HFFc6 (cell line): Measurements from ENCODE around the gene IKZF3. TPM values are rescaled to one million over a fixed set of nuclear protein-coding genes. Genes with fewer than 3 reads are reported as not detected.
"Not testable (repeated sequence)": the region's sequence is repeated elsewhere in the genome, so short reads cannot be mapped to it uniquely, and the experiment has no call there.

Source experiments
- DNase-seq: peaks from one replicate; pipeline ENCODE4 v3.0.0-alpha.2; 2018
- H3K27ac Mint-ChIP-seq: 2 replicates; pipeline ENCODE4 v1.8.0; 2020; ENCODE audit warnings: mild to moderate bottlenecking, mixed read lengths
- H3K27me3 Mint-ChIP-seq: 2 replicates; pipeline ENCODE4 v1.8.0; 2021; ENCODE audit warnings: mild to moderate bottlenecking, moderate library complexity, mixed read lengths; ENCODE audit not compliant: insufficient read depth
- H3K36me3 Mint-ChIP-seq: 2 replicates; pipeline ENCODE4 v1.8.0; 2021; ENCODE audit warnings: low read depth, mixed read lengths
- H3K4me1 Mint-ChIP-seq: 2 replicates; pipeline ENCODE4 v1.8.0; 2020; ENCODE audit warnings: low read depth, mixed read lengths
- H3K4me3 Mint-ChIP-seq: 2 replicates; pipeline ENCODE4 v1.8.0; 2020; ENCODE audit warnings: mild to moderate bottlenecking, moderate library complexity, mixed read lengths
- H3K9me3 Mint-ChIP-seq: 2 replicates; pipeline ENCODE4 v1.8.0; 2020; ENCODE audit warnings: mild to moderate bottlenecking, mixed read lengths
- total RNA-seq, 6 experiments: library from RNA; stranded (reverse); fragmentation: NEBNext Ultra II Directional; extraction: Animal tissue kit (Norgen Biotek cat#: 25700); gene quantifications; 2 replicates in 1 of 6; 3 replicates in 5 of 6; pipeline ENCODE4 v1.2.3, GENCODE V29; 2021
- TF ChIP-seq, protein P1 (sequence below): fragments of 200-600 bp; sonication (generic); IDR thresholded peaks from 2 replicates; pipeline ENCODE4 v1.5.0; 2021; ENCODE audit warnings: antibody characterized with exemption, mild to moderate bottlenecking

IKZF3 gene
- total RNA-seq, 6 experiments from 2014 or later = not detected

- Mint-ChIP-seq H3K36me3 (peaks cover 16% of the 10 kb centered on the region; the same call in 1 of the 2 replicates), H3K27ac (peak overlapping the region; percentile 87)
Measured at GRCh38 chr17:39729280-39729851, 134.7 kb downstream of the IKZF3 start.

DNA sequence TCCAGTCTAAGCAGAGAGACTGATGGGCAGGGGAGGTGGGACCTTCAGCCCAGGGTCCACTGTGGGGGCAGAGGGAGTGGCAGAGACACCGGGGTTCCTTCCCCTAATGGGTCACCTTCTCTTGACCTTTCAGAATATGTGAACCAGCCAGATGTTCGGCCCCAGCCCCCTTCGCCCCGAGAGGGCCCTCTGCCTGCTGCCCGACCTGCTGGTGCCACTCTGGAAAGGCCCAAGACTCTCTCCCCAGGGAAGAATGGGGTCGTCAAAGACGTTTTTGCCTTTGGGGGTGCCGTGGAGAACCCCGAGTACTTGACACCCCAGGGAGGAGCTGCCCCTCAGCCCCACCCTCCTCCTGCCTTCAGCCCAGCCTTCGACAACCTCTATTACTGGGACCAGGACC is 136.6 kb downstream of the IKZF3 start:
- no peak overlapping the region for H3K4me3 Mint-ChIP-seq
- peaks cover 25% of the 10 kb centered on the region; the same call in 1 of the 2 replicates for H3K36me3 Mint-ChIP-seq
- TF ChIP-seq, protein P1, sequence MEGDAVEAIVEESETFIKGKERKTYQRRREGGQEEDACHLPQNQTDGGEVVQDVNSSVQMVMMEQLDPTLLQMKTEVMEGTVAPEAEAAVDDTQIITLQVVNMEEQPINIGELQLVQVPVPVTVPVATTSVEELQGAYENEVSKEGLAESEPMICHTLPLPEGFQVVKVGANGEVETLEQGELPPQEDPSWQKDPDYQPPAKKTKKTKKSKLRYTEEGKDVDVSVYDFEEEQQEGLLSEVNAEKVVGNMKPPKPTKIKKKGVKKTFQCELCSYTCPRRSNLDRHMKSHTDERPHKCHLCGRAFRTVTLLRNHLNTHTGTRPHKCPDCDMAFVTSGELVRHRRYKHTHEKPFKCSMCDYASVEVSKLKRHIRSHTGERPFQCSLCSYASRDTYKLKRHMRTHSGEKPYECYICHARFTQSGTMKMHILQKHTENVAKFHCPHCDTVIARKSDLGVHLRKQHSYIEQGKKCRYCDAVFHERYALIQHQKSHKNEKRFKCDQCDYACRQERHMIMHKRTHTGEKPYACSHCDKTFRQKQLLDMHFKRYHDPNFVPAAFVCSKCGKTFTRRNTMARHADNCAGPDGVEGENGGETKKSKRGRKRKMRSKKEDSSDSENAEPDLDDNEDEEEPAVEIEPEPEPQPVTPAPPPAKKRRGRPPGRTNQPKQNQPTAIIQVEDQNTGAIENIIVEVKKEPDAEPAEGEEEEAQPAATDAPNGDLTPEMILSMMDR = no peak
- H3K9me3 Mint-ChIP-seq = no peaks in the 10 kb centered on the region
- H3K27me3 Mint-ChIP-seq = peaks cover 6% of the 10 kb centered on the region
- H3K27ac Mint-ChIP-seq = no peak overlapping the region
- no peak for DNase-seq
- peaks cover 9% of the 10 kb centered on the region for H3K4me1 Mint-ChIP-seq

More at GRCh38 chr17:39729280-39729851, 134.7 kb downstream of the IKZF3 start:
- Mint-ChIP-seq H3K9me3 (no peaks in the 10 kb centered on the region), H3K27me3 (peaks cover 6% of the 10 kb centered on the region), H3K4me1 (peaks cover 9% of the 10 kb centered on the region), H3K4me3 (peak overlapping the region; percentile 93)
- DNase-seq = peak; percentile 8
- TF ChIP-seq, protein P1 = no peak

GRCh38 chr17:39726617-39727016 is 137.5 kb downstream of the IKZF3 start:
- H3K27me3 Mint-ChIP-seq = peaks cover 3% of the 10 kb centered on the region
- peaks cover 25% of the 10 kb centered on the region; the same call in 1 of the 2 replicates for H3K36me3 Mint-ChIP-seq
- H3K4me1 Mint-ChIP-seq = peaks cover 9% of the 10 kb centered on the region
- no peaks in the 10 kb centered on the region for H3K9me3 Mint-ChIP-seq
- H3K4me3 Mint-ChIP-seq = no peak overlapping the region
- DNase-seq = no peak
- TF ChIP-seq, protein P1 = no peak
- H3K27ac Mint-ChIP-seq = no peak overlapping the region

DNA sequence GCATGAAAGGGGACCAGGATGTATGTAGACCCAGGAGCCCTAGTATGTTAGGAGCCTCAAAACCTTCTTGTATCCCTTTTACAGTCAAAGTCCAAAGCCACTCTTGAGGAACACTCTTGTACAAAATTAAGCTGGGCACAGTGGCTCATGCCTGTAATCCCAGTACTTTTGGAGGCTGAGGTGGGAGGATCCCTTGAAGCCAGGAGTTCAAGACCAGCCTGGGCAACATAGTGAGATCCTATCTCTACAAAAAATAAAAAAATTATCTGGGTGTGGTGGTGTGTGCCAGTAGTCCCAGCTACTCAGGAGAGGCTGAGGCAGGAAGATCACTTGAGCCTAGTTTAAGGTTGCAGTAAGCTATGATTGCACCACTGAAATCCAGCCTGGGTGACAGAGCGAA is 138.2 kb downstream of the IKZF3 start:
- not testable (repeated sequence) for H3K4me3 Mint-ChIP-seq, H3K27me3 Mint-ChIP-seq, H3K9me3 Mint-ChIP-seq, H3K4me1 Mint-ChIP-seq, H3K27ac Mint-ChIP-seq, DNase-seq
- H3K36me3 Mint-ChIP-seq = peaks cover 25% of the 10 kb centered on the region; the same call in 1 of the 2 replicates

GRCh38 chr17:39724731-39725130 is 139.4 kb downstream of the IKZF3 start:
- Mint-ChIP-seq H3K9me3 (no peaks in the 10 kb centered on the region), H3K4me1 (peaks cover 6% of the 10 kb centered on the region), H3K27me3 (peaks cover 5% of the 10 kb centered on the region), H3K27ac (no peak overlapping the region), H3K36me3 (peaks cover 25% of the 10 kb centered on the region; the same call in 1 of the 2 replicates), H3K4me3 (no peak overlapping the region)
- DNase-seq = no peak
- TF ChIP-seq, protein P1 = no peak

DNA sequence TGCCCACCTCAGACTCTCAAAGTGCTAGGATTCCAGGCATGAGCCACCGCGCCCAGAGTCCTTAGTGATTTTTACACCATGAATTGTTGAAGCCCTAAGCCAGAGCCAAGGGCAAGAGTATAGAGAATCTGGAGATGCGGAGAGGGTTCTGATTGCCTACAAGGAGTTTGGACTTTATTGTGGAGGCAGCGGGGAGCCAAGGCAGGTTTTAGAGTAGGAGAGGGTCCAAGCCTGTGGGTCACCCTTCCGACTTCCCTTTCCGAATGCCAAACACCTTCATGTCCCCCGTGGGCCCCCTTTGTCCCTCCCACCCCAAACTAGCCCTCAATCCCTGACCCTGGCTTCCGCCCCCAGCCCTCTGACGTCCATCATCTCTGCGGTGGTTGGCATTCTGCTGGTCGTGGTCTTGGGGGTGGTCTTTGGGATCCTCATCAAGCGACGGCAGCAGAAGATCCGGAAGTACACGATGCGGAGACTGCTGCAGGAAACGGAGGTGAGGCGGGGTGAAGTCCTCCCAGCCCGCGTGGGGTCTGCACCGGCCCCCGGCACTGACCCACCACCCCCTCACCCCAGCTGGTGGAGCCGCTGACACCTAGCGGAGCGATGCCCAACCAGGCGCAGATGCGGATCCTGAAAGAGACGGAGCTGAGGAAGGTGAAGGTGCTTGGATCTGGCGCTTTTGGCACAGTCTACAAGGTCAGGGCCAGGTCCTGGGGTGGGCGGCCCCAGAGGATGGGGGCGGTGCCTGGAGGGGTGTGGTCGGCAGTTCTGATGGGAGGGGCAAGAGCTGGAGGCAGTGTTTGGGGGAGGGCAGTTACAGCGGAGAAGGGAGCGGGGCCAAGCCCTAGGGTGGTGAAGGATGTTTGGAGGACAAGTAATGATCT is 140.9 kb downstream of the IKZF3 start:
- Mint-ChIP-seq H3K27ac (no peak overlapping the region), H3K9me3 (no peaks in the 10 kb centered on the region), H3K27me3 (peaks cover 7% of the 10 kb centered on the region), H3K4me1 (no peaks in the 10 kb centered on the region), H3K4me3 (no peak overlapping the region), H3K36me3 (peaks cover 21% of the 10 kb centered on the region; the same call in 1 of the 2 replicates)
- no peak for DNase-seq
- TF ChIP-seq, protein P1 = no peak
